Measurements from ENCODE around the gene ABHD12. TPM values are rescaled to one million over a fixed set of nuclear protein-coding genes. Genes with fewer than 3 reads are reported as not detected.

The ABHD12 gene
- total RNA-seq, 2 experiments from 2014 or later = 24.7 to 24.8 TPM

DNA sequence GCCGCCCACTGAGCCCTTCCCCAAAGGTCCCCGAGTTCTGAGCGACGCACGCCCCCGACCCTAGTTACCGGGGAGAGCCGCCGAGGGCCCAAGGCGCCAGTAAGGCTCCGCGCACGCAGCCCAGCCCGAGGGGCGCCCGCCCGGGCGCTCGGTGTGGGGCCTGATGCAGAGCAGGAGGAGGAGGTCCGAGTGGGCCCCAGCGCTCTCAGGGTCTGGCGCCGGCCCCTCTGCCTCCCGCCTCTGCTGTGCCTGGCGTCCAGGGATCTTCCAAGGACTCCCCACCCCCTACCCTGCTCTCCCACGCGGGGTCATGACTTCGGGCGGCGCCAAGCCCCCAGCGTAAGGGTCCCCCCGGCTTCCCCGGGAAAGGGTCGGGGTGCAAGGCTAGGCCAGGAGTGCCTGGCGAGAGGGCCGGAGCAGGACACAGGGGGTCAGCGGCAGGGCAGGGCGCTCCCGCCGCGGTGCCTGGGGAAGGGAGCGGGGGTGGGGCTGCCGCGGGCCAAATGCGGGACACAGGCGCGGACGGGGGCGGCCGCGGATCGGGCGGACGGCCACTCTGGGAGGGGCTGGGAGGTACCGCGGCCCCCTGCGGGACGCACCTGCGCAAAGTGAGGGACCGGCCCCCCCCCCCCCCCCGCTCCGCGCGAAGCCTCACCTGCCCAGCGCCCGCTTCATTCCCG is 637 bp downstream of the ABHD12 start:
- ChIA-PET POLR2A (interaction anchor here (1.9 kb wide), 1 partner anchor 18 kb away, joined by 16 read pairs; the partner anchor contains the start of gene GINS1), CTCF (no interaction called here)

DNA sequence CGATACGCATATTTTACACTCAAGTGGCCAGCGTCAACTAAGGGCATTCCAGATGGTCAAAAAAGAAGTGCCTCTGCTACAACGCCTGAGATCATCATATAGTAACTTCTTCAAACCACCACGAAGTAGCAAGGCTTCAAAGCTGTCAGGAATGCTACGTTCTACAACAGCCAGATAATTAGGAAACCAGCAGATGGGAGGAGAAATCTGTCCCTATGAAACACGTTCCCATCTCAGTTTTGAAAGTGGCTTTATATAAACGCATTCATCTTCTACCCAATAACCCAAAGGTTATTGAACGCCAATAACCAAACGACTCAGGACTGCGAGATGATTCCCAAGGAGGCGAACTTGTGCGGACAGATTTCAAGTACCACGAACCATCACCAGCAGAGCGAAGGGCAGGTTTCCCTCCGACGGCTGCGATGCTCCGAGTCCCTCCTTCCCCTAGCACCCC is 1.2 kb downstream of the ABHD12 start:
- POLR2A ChIA-PET = no interaction called here
- CTCF ChIA-PET = no interaction called here

DNA sequence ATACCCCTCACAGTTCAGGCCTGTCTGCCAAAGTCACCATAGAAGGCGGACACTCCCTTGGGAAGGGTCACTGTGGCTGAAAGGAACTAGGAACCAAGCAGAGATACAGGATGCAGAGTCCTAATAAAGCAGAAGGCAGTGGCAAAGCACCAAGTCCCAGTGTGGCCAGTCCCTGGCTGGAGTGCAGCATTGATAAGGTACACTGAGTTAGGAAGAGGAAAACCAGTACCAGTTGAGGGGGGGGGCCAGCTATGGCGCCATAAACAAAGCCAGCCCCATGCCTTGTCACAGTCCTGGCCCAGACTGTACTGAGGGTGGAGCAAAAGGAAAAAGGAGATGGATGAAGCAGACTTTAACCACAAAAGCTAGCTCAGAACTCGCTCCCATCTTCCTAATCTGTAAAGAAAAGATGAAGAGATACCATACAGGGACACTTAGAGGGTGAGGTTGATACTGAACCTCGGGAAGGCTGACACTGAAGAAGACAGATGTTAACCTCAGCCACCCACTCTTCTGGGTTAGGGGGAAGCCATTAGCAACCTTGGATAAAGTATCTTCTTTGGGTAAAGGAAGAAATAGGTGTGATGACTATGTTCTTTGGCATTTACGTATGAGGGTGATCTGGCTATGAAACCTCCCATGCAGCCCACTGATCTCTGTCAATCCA is 7.8 kb downstream of the ABHD12 start:
- ChIA-PET POLR2A (no interaction called here), CTCF (no interaction called here)

GRCh38 chr20:25380945-25381614 is 9.6 kb downstream of the ABHD12 start:
- POLR2A ChIA-PET = no interaction called here

DNA sequence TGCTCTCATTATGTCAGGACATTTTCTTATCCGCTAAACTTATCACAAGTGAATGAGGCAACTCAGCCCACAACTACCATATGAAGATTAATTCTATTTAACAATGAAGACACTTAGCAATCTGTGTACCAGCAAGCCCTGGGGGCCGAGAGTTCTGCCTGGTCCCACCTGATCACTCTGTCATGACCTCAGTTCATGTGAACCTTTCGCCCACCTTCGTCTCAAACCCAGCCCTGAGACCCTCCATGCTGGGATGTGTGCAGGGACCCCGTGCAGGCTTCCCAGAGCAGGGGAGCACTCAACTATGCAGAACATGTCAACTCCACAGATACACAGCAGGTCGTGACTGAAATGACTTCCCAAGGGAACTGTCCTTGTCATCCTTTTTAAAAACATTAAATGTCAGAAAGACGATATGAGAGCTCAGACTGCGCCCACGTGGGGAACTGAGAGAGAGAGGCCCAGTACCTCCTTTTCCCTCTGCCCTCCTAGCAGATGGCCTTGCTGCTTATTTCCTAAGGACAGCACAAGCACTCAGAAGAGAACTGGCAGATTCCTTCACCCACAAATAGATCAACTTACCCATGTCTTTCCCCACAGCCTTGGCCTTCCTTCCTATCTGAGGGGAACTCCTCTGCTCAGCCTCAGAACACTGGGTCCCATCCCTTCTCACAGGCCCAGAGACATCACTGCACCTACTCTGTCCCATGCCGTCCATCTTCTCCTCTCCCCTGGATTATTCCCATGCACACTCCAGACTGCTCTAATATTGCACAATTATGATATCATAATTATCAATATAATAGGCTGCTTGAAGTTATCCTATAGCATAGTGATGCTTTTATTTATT is 11.5 kb downstream of the ABHD12 start:
- CTCF ChIA-PET = no interaction called here
- POLR2A ChIA-PET = interaction anchor here (0.6 kb wide), 1 partner anchor 79 kb away, joined by 3 read pairs; no protein-coding TSS in a partner anchor

More at GRCh38 chr20:25380945-25381614, 9.6 kb downstream of the ABHD12 start:
- CTCF ChIA-PET = no interaction called here

GRCh38 chr20:25378189-25378883 is 12.3 kb downstream of the ABHD12 start:
- CTCF ChIA-PET = interaction anchor here (0.6 kb wide), 1 partner anchor 36 kb away, joined by 3 read pairs; no protein-coding TSS in a partner anchor

DNA sequence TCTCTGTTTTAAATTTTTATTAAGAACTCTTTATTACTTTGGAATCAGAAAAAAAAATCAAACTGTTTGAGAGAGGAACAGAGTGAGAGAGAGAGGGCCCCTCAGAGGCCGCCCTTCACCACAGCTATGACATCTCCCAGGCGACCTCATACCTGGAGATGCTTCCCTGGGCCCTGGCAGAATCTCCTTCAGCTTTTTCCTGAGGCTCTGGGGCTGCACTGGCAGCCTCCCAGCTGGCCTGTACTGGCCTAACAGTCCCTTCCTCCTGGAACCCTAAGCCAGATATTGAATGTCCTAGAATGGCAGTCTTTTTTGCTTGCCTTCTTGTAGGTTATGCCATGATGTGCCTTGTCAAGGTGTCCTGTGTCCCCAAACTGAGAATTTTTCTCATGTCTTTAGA is 13.7 kb downstream of the ABHD12 start:
- CTCF ChIA-PET = no interaction called here
- POLR2A ChIA-PET = no interaction called here

More at GRCh38 chr20:25378189-25378883, 12.3 kb downstream of the ABHD12 start:
- POLR2A ChIA-PET = interaction anchor here (0.6 kb wide), 1 partner anchor 79 kb away, joined by 3 read pairs; no protein-coding TSS in a partner anchor

- POLR2A ChIA-PET = no interaction called here
- CTCF ChIA-PET = no interaction called here
Measured at GRCh38 chr20:25376236-25376635, 14.4 kb downstream of the ABHD12 start.

DNA sequence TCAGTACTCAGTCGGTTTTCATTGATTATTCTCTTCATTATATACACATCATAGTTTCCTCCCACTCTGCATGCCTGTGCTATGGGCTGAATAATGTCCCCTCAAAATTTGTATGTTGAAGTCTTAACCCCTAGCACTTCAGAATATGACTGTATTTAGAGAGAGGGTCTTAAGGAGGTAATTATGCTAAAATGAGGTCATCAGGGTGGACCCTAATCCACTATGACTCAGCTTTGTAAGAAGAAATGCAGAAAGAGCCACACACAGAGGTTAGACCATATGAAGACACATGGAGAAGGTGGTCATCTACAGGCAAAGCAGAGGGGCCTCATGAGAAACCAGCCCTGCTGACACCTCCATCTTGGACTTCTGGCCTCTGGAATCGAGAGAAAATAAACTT is 15.8 kb downstream of the ABHD12 start:
- POLR2A ChIA-PET = no interaction called here

DNA sequence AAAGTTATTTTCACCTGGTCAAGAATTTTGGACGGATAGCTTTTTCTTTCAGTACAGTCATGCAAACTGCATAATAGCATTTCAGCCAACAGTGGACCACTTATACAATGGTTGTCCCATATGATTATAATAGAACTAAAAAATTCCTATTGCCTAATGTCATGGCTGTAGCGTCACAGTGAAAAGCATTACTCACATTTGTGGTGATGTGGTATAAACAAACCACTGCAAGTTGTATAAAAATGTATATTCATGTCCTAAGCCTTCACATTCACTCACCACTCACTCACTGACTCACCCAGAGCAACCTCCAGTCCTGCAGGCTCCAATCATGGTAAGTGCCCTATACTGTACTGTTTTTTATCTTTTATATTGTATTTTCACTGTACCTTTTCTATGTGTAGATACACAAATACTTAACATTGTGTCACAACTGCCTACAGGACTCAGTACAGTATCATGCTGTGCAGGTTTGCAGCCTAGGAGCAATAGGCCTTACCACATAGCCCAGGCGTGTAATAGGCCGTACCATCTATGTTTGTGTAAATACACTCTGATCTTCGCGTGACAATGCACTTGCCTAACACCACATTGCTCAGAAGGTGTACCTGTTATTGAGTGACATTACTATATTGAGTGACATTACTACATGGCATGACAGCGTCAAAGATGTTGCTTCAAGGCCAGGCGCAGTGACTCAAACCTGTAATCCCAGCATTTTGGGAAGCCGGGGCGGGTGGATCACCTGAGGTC is 17.9 kb downstream of the ABHD12 start:
- CTCF ChIA-PET = interaction anchor here (1.2 kb wide), 1 partner anchor 26 kb away, joined by 3 read pairs; no protein-coding TSS in a partner anchor
- POLR2A ChIA-PET = no interaction called here

More for the DNA sequence above, 15.8 kb downstream of the ABHD12 start:
- CTCF ChIA-PET = no interaction called here

- CTCF ChIA-PET = interaction anchor here (0.7 kb wide), 2 partner anchors 287 to 916 kb away, joined by 3 to 6 read pairs; no protein-coding TSS in a partner anchor
Measured at GRCh38 chr20:25369971-25370370, 20.7 kb downstream of the ABHD12 start.

GRCh38 chr20:25369529-25369928 is 21.1 kb downstream of the ABHD12 start:
- CTCF ChIA-PET = interaction anchor here (0.7 kb wide), 1 partner anchor 916 kb away, joined by 6 read pairs; no protein-coding TSS in a partner anchor
- POLR2A ChIA-PET = no interaction called here

More at GRCh38 chr20:25369971-25370370, 20.7 kb downstream of the ABHD12 start:
- POLR2A ChIA-PET = no interaction called here

- ChIA-PET POLR2A (no interaction called here), CTCF (interaction anchor here (0.7 kb wide), 1 partner anchor 915 kb away, joined by 6 read pairs; no protein-coding TSS in a partner anchor)
Measured at GRCh38 chr20:25368976-25369375, 21.7 kb downstream of the ABHD12 start.

DNA sequence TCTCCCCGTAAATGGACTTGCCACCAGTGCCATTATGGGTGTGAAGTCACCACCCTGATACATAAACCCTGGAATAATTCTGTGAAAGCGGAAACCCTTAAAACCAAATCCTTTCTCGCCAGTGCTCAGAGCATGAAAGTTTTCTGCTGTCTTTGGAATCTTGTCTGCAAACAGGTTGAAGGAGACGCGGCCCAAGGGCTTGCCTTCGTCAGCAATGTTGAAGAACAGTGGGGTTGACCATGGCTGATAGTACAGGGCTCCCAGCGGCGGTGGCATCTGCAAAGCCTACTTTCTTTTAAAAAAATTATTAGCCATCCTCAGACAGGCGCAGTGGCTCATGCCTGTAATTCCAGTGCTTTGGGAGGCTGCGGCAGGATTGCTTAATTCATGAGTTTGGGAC is 22.1 kb downstream of the ABHD12 start:
- ChIA-PET CTCF (no interaction called here), POLR2A (no interaction called here)

- ChIA-PET POLR2A (interaction anchor here (0.6 kb wide), 1 partner anchor 27 kb away, joined by 8 read pairs; no protein-coding TSS in a partner anchor), CTCF (no interaction called here)
Measured at GRCh38 chr20:25364879-25365699, 25.5 kb downstream of the ABHD12 start.

DNA sequence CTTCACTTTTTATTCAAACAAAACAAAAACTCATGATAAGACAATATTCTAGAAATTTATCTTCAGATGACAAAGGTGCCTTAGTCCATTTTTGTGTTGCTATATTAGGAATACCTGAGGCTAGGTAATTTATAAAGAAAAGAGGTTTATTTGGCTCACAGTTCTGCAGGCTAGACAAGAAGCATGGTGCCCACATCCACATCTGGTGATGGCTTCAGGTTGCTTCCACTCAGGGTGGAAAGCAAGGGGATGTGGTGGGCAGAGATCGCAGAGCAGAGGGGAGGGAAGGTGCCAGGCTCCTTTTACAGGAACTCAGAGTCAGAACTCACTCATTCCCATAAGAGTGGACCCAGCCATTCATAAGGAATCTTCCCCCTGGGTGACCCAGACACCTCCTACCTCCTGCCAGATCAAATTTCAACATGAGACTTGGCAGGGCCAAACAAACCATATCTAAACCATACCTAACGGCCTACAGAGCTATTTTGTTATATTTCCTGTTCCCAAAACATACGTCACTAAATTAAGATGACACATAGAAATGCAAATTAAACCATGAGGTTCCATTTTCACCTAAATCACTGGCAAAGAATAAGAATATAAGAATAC is 26.4 kb downstream of the ABHD12 start:
- ChIA-PET CTCF (no interaction called here), POLR2A (no interaction called here)

DNA sequence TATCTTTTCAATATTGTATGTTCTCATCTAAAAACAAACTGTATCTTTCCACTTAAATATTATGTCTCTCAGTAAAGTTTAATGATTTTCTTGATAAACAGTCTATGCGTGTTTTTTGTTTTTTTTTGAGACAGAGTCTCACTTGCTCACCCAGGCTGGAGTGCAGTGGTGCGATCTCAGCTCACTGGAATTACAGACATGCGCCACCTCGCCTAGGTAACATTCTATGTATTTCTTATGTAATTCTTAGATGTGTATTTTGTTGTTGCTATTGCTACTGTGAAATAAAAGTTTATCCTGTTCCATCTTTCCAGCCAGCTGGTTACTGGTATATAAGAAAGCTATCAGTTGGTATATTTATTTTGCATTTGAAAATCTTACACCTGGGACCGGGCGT is 29.4 kb downstream of the ABHD12 start:
- POLR2A ChIA-PET = no interaction called here
- CTCF ChIA-PET = no interaction called here

Measured in activated CD8-positive, alpha-beta memory T cell treated with anti-CD3 and anti-CD28 coated beads for 36 hours (primary cell).